ENCODE data around the gene PROX1.

GRCh38 chr1:213983493-213984386 lies 4.0 kb upstream of the PROX1 start:
- TF ChIP-seq CTCF (IDR thresholded peaks at IDR 0.05; ENCODE audit: borderline replicate concordance, extremely low read depth, low read length, poor library complexity, severe bottlenecking) = no peak
- TF ChIP-seq EZH2 (IDR thresholded peaks at IDR 0.05; ENCODE audit: borderline replicate concordance, low read depth, low read length, severe bottlenecking) = no peak

All from DND-41 (cell line).